ENCODE results near the gene CADPS2. TPM values are rescaled to one million over a fixed set of nuclear protein-coding genes. Genes with fewer than 3 reads are reported as not detected.

Gene CADPS2
- total RNA-seq, 2 donors from 2014 or later = 16.4 to 32.5 TPM

GRCh38 chr7:122470859-122471258, 415.4 kb downstream of the CADPS2 start:
- no peak overlapping the region for H3K27ac ChIP-seq
- DNase-seq (ENCODE audit: low spot score) (no peak), ATAC-seq (ENCODE audit: insufficient number of reproducible peaks, low FRiP score, low read depth) (no peak)
- H3K36me3 ChIP-seq = no peaks in the 10 kb centered on the region
- no peaks in the 10 kb centered on the region for H3K4me1 ChIP-seq (ENCODE audit: control insufficient read depth in 1 of 2, low read depth in 2 of 2)
- H3K4me3 ChIP-seq = no peak overlapping the region
- no peaks in the 10 kb centered on the region for H3K27me3 ChIP-seq (replicated peaks; ENCODE audit: insufficient read depth)
- TF ChIP-seq, protein P1, sequence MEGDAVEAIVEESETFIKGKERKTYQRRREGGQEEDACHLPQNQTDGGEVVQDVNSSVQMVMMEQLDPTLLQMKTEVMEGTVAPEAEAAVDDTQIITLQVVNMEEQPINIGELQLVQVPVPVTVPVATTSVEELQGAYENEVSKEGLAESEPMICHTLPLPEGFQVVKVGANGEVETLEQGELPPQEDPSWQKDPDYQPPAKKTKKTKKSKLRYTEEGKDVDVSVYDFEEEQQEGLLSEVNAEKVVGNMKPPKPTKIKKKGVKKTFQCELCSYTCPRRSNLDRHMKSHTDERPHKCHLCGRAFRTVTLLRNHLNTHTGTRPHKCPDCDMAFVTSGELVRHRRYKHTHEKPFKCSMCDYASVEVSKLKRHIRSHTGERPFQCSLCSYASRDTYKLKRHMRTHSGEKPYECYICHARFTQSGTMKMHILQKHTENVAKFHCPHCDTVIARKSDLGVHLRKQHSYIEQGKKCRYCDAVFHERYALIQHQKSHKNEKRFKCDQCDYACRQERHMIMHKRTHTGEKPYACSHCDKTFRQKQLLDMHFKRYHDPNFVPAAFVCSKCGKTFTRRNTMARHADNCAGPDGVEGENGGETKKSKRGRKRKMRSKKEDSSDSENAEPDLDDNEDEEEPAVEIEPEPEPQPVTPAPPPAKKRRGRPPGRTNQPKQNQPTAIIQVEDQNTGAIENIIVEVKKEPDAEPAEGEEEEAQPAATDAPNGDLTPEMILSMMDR (IDR thresholded peaks at IDR 0.05) = no peak
- H3K9me3 ChIP-seq = no peaks in the 10 kb centered on the region

DNA sequence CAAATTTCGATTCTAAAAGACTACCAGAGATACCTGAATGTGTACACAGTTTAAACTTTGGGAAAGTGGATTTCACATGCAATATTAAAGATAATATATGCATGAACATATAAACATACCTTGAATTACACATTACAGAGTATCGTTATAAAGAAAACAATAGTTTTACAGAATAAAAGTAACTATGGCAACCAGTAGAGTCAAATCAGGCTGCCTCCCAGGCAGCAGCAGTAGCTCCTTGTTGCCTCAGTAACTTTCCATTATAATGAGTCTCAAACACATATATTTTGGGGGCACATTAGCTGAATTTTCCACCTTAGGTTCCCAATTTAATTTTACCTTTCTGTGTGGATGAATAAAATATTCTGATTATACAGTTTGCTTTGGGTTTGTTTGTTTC, 417.3 kb downstream of the CADPS2 start:
- H3K27me3 ChIP-seq (replicated peaks; ENCODE audit: insufficient read depth) = no peaks in the 10 kb centered on the region
- no peaks in the 10 kb centered on the region for H3K36me3 ChIP-seq
- no peak overlapping the region for H3K27ac ChIP-seq
- no peak overlapping the region for H3K4me3 ChIP-seq
- no peak for DNase-seq (ENCODE audit: low spot score)
- no peak for ATAC-seq (ENCODE audit: insufficient number of reproducible peaks, low FRiP score, low read depth)
- H3K9me3 ChIP-seq = no peaks in the 10 kb centered on the region
- TF ChIP-seq, protein P1 (IDR thresholded peaks at IDR 0.05) = no peak
- H3K4me1 ChIP-seq (ENCODE audit: control insufficient read depth in 1 of 2, low read depth in 2 of 2) = no peaks in the 10 kb centered on the region

- H3K27ac ChIP-seq = no peak overlapping the region
- ATAC-seq (ENCODE audit: insufficient number of reproducible peaks, low FRiP score, low read depth) (no peak), DNase-seq (ENCODE audit: low spot score) (no peak)
- no peaks in the 10 kb centered on the region for H3K27me3 ChIP-seq (replicated peaks; ENCODE audit: insufficient read depth)
- no peaks in the 10 kb centered on the region for H3K4me1 ChIP-seq (ENCODE audit: control insufficient read depth in 1 of 2, low read depth in 2 of 2)
- TF ChIP-seq, protein P1 (IDR thresholded peaks at IDR 0.05) = no peak
- H3K4me3 ChIP-seq = no peak overlapping the region
- H3K9me3 ChIP-seq = no peaks in the 10 kb centered on the region
- no peaks in the 10 kb centered on the region for H3K36me3 ChIP-seq
Observed at GRCh38 chr7:122467661-122468449, 418.4 kb downstream of the CADPS2 start.

GRCh38 chr7:122465296-122465695, 421.0 kb downstream of the CADPS2 start:
- Histone ChIP-seq H3K4me3 (no peak overlapping the region), H3K4me1 (ENCODE audit: control insufficient read depth in 1 of 2, low read depth in 2 of 2) (no peaks in the 10 kb centered on the region), H3K36me3 (no peaks in the 10 kb centered on the region), H3K27ac (no peak overlapping the region), H3K27me3 (replicated peaks; ENCODE audit: insufficient read depth) (no peaks in the 10 kb centered on the region), H3K9me3 (no peaks in the 10 kb centered on the region)
- no peak for DNase-seq (ENCODE audit: low spot score)
- TF ChIP-seq, protein P1 (IDR thresholded peaks at IDR 0.05) = no peak
- no peak for ATAC-seq (ENCODE audit: insufficient number of reproducible peaks, low FRiP score, low read depth)

DNA sequence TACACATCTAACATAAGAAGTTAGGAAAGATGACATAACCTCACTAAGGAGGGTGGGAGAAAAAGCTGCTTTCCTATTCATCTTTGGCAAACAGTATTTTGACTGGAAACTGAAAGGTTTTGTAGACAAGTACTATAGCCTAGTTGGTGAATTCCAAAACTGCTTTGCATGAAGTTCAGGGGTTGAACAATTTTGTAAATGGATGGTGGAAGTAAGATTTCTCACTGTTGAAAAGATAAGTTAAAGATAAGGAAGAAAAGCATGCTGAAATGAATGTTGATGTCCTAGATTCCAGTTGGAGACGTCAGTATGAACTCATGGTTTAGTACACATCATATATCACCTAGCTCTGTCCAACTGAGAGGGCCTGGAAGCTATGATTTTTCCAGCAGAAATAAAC, 422.6 kb downstream of the CADPS2 start:
- Histone ChIP-seq H3K4me3 (no peak overlapping the region), H3K36me3 (no peaks in the 10 kb centered on the region), H3K27ac (no peak overlapping the region), H3K9me3 (no peaks in the 10 kb centered on the region), H3K27me3 (replicated peaks; ENCODE audit: insufficient read depth) (no peaks in the 10 kb centered on the region), H3K4me1 (ENCODE audit: control insufficient read depth in 1 of 2, low read depth in 2 of 2) (no peaks in the 10 kb centered on the region)
- TF ChIP-seq, protein P1 (IDR thresholded peaks at IDR 0.05) = no peak
- DNase-seq (ENCODE audit: low spot score) (no peak), ATAC-seq (ENCODE audit: insufficient number of reproducible peaks, low FRiP score, low read depth) (no peak)
